ENCODE results near the gene RNASE8. TPM values are rescaled to one million over a fixed set of nuclear protein-coding genes. Genes with fewer than 3 reads are reported as not detected.

The RNASE8 gene
- total and polyA plus RNA-seq, 12 donors = not detected

- H3K4me3 ChIP-seq = no peak overlapping the region
- H3K4me1 ChIP-seq = peaks cover 2 to 57% (median 28%) of the 10 kb centered on the region in 9 donors
- no peak for ATAC-seq
- 41 to 54% methylated on average over 6 of the region's 6 CpGs for WGBS, 2 donors
- peaks cover 0 to 26% (median 19%) of the 10 kb centered on the region in 9 donors for H3K36me3 ChIP-seq
- intact Hi-C loops (cut with DNase I) = no loop called here
- DNase-seq = peak in 1 of 2 donors; percentile 23
- no peaks in the 10 kb centered on the region for H3K27me3 ChIP-seq
- H3K9me3 ChIP-seq = no peaks in the 10 kb centered on the region
- TF ChIP-seq, protein P1, sequence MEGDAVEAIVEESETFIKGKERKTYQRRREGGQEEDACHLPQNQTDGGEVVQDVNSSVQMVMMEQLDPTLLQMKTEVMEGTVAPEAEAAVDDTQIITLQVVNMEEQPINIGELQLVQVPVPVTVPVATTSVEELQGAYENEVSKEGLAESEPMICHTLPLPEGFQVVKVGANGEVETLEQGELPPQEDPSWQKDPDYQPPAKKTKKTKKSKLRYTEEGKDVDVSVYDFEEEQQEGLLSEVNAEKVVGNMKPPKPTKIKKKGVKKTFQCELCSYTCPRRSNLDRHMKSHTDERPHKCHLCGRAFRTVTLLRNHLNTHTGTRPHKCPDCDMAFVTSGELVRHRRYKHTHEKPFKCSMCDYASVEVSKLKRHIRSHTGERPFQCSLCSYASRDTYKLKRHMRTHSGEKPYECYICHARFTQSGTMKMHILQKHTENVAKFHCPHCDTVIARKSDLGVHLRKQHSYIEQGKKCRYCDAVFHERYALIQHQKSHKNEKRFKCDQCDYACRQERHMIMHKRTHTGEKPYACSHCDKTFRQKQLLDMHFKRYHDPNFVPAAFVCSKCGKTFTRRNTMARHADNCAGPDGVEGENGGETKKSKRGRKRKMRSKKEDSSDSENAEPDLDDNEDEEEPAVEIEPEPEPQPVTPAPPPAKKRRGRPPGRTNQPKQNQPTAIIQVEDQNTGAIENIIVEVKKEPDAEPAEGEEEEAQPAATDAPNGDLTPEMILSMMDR (IDR thresholded peaks at IDR 0.05) = no peak
- H3K27ac ChIP-seq = peak overlapping the region in 4 of 10 donors; percentile 28 to 91 (median 71)
These were observed 38.0 kb downstream of the RNASE8 start for GRCh38 chr14:21095430-21096205.

- peaks cover 2 to 57% (median 28%) of the 10 kb centered on the region in 9 donors for H3K4me1 ChIP-seq
- H3K27me3 ChIP-seq = no peaks in the 10 kb centered on the region
- TF ChIP-seq, protein P1 (IDR thresholded peaks at IDR 0.05) = no peak
- peak overlapping the region in 8 of 10 donors; percentile 5 to 93 (median 78) for H3K27ac ChIP-seq
- intact Hi-C loops (cut with DNase I) = no loop called here
- H3K9me3 ChIP-seq = no peaks in the 10 kb centered on the region
- DNase-seq (no peak), ATAC-seq (no peak)
- H3K4me3 ChIP-seq = no peak overlapping the region
- WGBS, 2 donors = 57 to 62% methylated on average over 3 of the region's 3 CpGs
- peaks cover 0 to 18% (median 11%) of the 10 kb centered on the region in 9 donors for H3K36me3 ChIP-seq
These were observed 38.8 kb downstream of the RNASE8 start for GRCh38 chr14:21096438-21096837.

DNA sequence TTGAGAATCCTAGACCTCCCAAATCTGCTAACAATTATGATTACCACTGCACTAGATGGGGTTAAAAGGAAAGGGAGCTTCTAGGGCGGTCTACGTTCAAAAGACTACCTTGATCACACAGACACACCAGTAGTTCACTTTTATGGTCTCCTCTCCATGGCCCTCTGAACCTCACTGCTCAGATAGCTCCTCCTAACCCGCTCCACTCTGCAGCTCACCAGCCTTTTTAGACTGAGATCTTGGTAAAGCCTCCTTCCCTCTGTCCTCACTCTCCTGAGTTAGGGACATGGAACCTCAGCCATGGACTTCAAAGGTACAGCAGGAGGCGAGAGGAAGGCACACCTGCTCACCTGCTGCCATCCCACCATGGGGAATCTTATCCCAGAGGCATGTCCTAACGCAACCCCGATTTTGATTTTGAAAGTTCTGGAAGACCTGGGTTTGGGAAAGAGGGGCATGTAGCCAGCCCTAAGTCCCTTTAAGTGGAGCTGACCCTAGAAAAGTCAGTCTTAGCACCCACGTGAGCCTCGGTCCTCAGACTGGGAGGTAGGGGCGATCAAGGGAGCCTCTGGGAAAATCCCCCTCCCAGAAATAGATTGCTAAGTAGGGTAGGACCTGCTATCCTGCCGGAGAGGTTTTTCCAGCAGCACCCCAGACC lies 39.5 kb downstream of the RNASE8 start:
- DNase-seq = no peak
- peaks cover 2 to 57% (median 28%) of the 10 kb centered on the region in 9 donors for H3K4me1 ChIP-seq
- peaks cover 0 to 11% (median 6%) of the 10 kb centered on the region in 9 donors for H3K36me3 ChIP-seq
- intact Hi-C loops (cut with DNase I) = no loop called here
- ATAC-seq = peak in 1 of 8 donors; percentile 1
- no peaks in the 10 kb centered on the region for H3K9me3 ChIP-seq
- peak overlapping the region in 9 of 10 donors; percentile 29 to 71 (median 51) for H3K4me3 ChIP-seq
- H3K27ac ChIP-seq = peak overlapping the region; percentile 13 to 93 (median 80)
- TF ChIP-seq, protein P1 (IDR thresholded peaks at IDR 0.05) = no peak
- 49 to 56% methylated on average over 10 of the region's 10 CpGs for WGBS, 2 donors
- no peaks in the 10 kb centered on the region for H3K27me3 ChIP-seq

- ATAC-seq = peak in 7 of 8 donors; percentile 3 to 17 (median 14)
- intact Hi-C loops (cut with DNase I) = no loop called here
- peaks cover 2 to 53% (median 23%) of the 10 kb centered on the region in 9 donors for H3K4me1 ChIP-seq
- no peaks in the 10 kb centered on the region for H3K9me3 ChIP-seq
- H3K27me3 ChIP-seq = no peaks in the 10 kb centered on the region
- TF ChIP-seq, protein P1 (IDR thresholded peaks at IDR 0.05) = no peak
- DNase-seq = peak; percentile 21 to 39
- H3K36me3 ChIP-seq = peaks cover 0 to 7% (median 6%) of the 10 kb centered on the region in 9 donors
- peak overlapping the region; percentile 13 to 93 (median 80) for H3K27ac ChIP-seq
- H3K4me3 ChIP-seq = peak overlapping the region; percentile 18 to 71 (median 50)
- WGBS, 2 donors = 1 to 5% methylated on average over 11 to 19 of the region's 19 CpGs
These were observed 40.0 kb downstream of the RNASE8 start for GRCh38 chr14:21097636-21098075.
